Kidney epithelial cell (primary cell): ENCODE measurements around the gene MATN1. TPM values are rescaled to one million over a fixed set of nuclear protein-coding genes. Genes with fewer than 3 reads are reported as not detected.

Source experiments
- DNase-seq: peaks from one replicate; pipeline ENCODE4 v3.0.0-alpha.2; 2010; ENCODE audit warnings: low read depth
- H3K27me3 ChIP-seq: 2 replicates; pipeline ENCODE4 v1.6.0; 2011; ENCODE audit warnings: low read length; ENCODE audit not compliant: control insufficient read depth, insufficient read depth
- H3K36me3 ChIP-seq: 2 replicates; pipeline ENCODE4 v1.5.1; 2011; ENCODE audit warnings: low read length; ENCODE audit not compliant: control insufficient read depth, insufficient read depth
- H3K4me3 ChIP-seq: 2 replicates; pipeline ENCODE4 v1.5.1; 2011; ENCODE audit warnings: low read depth, mild to moderate bottlenecking, control low read depth, low read length
- total RNA-seq: library from RNA; depleted of rRNA; stranded (reverse); fragments of >200 nt; gene quantifications from 2 replicates; pipeline ENCODE4 v1.2.3, GENCODE V29; 2015
- TF ChIP-seq, protein P1 (sequence below): IDR thresholded peaks from 2 replicates; pipeline ENCODE4 v1.5.1; 2011; ENCODE audit warnings: mild to moderate bottlenecking, moderate library complexity, low read length, control low read depth, inconsistent platforms; ENCODE audit not compliant: insufficient read depth, poor library complexity, severe bottlenecking

The MATN1 gene
- total RNA-seq, 1 donor from 2014 or later: 0.04 TPM

DNA sequence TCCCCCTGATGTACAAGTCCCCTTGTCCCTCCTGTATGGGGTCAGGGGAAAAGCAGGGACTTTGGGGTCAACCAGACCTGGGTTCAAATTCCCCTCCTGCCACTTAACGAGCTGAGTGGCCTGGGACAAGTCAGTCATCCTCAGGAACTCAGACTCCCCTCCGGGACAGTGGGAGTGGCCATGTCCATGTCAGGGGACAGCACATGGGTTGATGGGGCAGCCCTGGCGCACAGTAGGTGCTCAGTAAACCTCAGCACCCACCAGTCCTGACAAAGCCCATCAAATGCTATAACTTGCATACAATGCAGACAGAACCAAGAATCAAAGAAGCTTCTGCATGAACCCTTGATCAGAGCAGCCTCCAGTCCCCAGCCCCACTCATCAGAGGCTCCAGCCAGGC lies 30.0 kb downstream of the MATN1 start:
- TF ChIP-seq, protein P1, sequence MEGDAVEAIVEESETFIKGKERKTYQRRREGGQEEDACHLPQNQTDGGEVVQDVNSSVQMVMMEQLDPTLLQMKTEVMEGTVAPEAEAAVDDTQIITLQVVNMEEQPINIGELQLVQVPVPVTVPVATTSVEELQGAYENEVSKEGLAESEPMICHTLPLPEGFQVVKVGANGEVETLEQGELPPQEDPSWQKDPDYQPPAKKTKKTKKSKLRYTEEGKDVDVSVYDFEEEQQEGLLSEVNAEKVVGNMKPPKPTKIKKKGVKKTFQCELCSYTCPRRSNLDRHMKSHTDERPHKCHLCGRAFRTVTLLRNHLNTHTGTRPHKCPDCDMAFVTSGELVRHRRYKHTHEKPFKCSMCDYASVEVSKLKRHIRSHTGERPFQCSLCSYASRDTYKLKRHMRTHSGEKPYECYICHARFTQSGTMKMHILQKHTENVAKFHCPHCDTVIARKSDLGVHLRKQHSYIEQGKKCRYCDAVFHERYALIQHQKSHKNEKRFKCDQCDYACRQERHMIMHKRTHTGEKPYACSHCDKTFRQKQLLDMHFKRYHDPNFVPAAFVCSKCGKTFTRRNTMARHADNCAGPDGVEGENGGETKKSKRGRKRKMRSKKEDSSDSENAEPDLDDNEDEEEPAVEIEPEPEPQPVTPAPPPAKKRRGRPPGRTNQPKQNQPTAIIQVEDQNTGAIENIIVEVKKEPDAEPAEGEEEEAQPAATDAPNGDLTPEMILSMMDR: no peak
- no peaks in the 10 kb centered on the region for H3K27me3 ChIP-seq
- no peak for DNase-seq
- H3K4me3 ChIP-seq: no peak overlapping the region
- no peaks in the 10 kb centered on the region for H3K36me3 ChIP-seq

- no peak for DNase-seq
- H3K27me3 ChIP-seq: no peaks in the 10 kb centered on the region
- H3K36me3 ChIP-seq: no peaks in the 10 kb centered on the region
- TF ChIP-seq, protein P1: no peak
- H3K4me3 ChIP-seq: no peak overlapping the region
Observed at GRCh38 chr1:30692948-30693301, 30.5 kb downstream of the MATN1 start.

GRCh38 chr1:30692201-30692947 lies 31.0 kb downstream of the MATN1 start:
- Histone ChIP-seq H3K4me3 (no peak overlapping the region), H3K27me3 (no peaks in the 10 kb centered on the region), H3K36me3 (no peaks in the 10 kb centered on the region)
- TF ChIP-seq, protein P1: no peak
- DNase-seq: no peak

DNA sequence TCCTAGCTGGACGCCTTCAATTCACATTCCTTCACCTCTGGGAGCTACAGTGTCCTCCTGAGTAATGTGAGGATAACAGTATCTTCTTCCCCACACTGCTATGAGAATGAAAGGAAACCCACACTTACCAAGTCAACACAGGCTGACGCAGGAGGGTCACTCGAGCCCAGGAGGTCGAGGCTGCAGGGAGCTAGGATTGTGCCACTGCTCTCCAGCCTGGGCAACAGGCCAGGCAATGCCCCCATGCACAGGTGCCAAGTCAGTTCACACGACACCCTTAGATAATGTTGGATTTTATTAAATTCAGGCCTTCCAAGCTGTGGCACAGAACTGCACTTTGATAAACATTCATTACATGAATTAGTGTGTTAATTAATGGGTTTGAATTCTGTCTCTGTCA lies 31.9 kb downstream of the MATN1 start:
- Histone ChIP-seq H3K4me3 (no peak overlapping the region), H3K27me3 (peaks cover 6% of the 10 kb centered on the region), H3K36me3 (no peaks in the 10 kb centered on the region)
- TF ChIP-seq, protein P1: no peak
- DNase-seq: no peak

DNA sequence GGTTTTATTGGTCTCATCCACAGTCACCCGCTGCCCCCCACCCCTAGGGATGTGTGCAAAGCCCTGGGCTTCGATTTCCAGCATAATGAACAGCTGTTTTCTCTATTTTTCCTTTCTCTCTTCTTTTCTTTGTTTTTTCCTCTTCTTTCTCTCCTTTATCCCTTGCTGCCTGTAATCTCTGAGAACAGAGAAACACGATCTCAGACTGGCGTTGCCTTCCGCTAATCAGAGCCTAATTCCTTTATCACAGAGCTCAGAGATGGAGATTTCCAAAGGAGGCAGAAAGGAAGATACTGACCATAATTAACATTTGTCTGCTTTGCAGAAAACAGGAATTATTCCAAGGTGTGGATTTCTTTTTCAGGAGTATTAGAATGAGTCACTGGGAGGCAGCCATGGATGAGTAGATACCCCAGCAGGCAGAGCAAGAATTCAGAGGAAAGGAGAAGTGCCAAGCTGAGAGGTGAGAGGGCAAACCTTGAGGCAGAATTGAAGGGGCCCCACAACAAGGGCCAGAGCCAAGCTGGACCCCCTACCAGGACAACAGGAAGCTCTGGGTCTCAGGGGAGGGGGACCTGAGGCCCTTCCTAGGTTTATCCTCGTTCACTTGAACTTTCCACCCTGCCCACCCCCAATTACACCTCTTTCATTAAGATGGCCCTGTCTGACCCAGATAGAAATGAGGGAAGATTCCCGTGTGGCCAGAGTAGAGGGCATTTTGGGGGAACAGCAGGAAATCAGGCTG lies 33.3 kb downstream of the MATN1 start:
- H3K27me3 ChIP-seq: peaks cover 18% of the 10 kb centered on the region

More for the DNA sequence above, 33.3 kb downstream of the MATN1 start:
- TF ChIP-seq, protein P1: no peak
- Histone ChIP-seq H3K4me3 (no peak overlapping the region), H3K36me3 (no peaks in the 10 kb centered on the region)
- DNase-seq: no peak
